Measurements from ENCODE around the gene SLC8B1.

The SLC8B1 gene

DNA sequence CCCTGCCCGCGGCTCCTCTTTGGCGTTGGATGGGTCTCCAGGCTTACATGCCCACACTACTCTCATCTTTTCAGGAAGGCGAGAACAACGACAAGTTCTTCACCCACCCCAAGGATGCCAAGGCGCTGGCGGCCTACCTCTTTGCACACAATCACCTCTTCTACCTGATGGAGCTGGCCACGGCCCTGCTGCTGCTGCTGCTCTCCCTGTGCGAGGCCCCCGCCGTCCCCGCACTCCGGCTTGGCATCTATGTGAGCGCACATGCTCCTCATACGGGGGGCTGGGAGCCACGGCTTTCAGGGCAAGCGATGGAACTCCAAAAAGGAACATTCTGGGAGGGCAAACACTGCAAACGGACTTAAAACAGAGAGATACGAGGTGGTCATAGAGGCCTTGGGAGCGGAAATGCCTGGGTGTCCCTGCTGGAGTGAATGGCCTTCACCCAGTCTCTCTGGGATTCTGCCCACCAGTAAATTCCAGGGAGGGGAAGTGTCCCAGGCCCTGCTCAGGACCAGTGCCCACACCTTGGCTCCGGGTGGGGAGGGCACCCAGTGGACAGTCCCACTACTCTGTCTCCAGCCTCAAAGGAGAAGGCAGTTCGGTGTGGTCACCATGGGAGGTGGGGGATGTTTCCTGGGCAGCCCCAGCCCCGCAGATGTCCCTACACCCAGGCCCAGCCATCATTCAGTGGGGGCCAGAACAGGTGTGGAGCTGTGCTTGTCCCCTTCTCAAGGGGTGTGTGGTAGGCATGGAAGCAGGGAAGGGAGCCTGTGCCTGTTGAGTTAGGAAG is 68.6 kb downstream of the SLC8B1 start:
- peaks cover 2% of the 10 kb centered on the region for H3K4me1 ChIP-seq (ENCODE audit: low read length)
- no peak overlapping the region for H3K27ac ChIP-seq (ENCODE audit: low read length)
- H3K9ac ChIP-seq (ENCODE audit: low read length): no peak overlapping the region
- no peak for TF ChIP-seq EZH2phosphoT487 (IDR thresholded peaks at IDR 0.05; ENCODE audit: low read depth)
- TF ChIP-seq, protein P1, sequence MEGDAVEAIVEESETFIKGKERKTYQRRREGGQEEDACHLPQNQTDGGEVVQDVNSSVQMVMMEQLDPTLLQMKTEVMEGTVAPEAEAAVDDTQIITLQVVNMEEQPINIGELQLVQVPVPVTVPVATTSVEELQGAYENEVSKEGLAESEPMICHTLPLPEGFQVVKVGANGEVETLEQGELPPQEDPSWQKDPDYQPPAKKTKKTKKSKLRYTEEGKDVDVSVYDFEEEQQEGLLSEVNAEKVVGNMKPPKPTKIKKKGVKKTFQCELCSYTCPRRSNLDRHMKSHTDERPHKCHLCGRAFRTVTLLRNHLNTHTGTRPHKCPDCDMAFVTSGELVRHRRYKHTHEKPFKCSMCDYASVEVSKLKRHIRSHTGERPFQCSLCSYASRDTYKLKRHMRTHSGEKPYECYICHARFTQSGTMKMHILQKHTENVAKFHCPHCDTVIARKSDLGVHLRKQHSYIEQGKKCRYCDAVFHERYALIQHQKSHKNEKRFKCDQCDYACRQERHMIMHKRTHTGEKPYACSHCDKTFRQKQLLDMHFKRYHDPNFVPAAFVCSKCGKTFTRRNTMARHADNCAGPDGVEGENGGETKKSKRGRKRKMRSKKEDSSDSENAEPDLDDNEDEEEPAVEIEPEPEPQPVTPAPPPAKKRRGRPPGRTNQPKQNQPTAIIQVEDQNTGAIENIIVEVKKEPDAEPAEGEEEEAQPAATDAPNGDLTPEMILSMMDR (IDR thresholded peaks at IDR 0.05; ENCODE audit: low read depth, low read length): no peak
- H3K36me3 ChIP-seq (replicated peaks; ENCODE audit: low read depth, low read length): peaks cover 25% of the 10 kb centered on the region
- H4K20me1 ChIP-seq (ENCODE audit: insufficient read depth, low read length): no peaks in the 10 kb centered on the region
- no peaks in the 10 kb centered on the region for H3K9me3 ChIP-seq (ENCODE audit: insufficient read depth, low read length)
- H3K79me2 ChIP-seq (ENCODE audit: low read length): no peaks in the 10 kb centered on the region
- H3K27me3 ChIP-seq (ENCODE audit: low read depth, low read length): no peaks in the 10 kb centered on the region
- no peak overlapping the region for H3K4me3 ChIP-seq (ENCODE audit: low read length)
- H3K4me2 ChIP-seq (ENCODE audit: low read length): no peak overlapping the region
- H2AFZ ChIP-seq (ENCODE audit: low read depth, low read length): no peak overlapping the region

DNA sequence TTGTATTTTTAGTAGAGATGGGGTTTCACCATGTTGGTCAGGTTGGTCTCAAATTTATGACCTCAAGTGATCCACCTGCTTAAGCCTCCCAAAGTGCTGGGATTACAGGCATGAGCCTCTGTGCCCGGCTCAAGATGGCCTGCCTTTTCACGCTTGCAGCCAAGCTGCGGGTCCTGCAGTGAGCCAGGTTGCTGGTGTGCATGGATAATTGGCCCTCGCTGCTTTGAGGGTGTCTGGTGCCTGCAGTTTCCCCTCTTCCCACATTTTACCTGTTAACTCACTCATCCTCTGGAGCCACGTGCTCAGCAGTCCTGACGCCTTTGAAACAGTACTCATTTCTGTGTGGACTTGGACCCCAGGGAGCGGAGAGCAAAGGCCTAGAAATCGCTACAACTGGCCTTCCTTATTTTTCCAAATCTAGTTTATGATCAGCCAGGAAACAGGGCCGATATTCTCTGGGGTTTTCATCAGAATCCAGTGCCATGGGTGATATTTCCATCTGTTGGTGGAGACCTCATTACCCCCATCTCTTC is 71.4 kb downstream of the SLC8B1 start:
- no peaks in the 10 kb centered on the region for H3K79me2 ChIP-seq (ENCODE audit: low read length)
- no peaks in the 10 kb centered on the region for H3K9me3 ChIP-seq (ENCODE audit: insufficient read depth, low read length)
- H3K4me3 ChIP-seq (ENCODE audit: low read length): no peak overlapping the region
- H2AFZ ChIP-seq (ENCODE audit: low read depth, low read length): no peak overlapping the region
- H4K20me1 ChIP-seq (ENCODE audit: insufficient read depth, low read length): no peaks in the 10 kb centered on the region; the same call in 1 of the 2 replicates
- H3K27me3 ChIP-seq (ENCODE audit: low read depth, low read length): no peaks in the 10 kb centered on the region
- H3K4me2 ChIP-seq (ENCODE audit: low read length): no peak overlapping the region
- no peaks in the 10 kb centered on the region for H3K4me1 ChIP-seq (ENCODE audit: low read length)
- H3K27ac ChIP-seq (ENCODE audit: low read length): no peak overlapping the region
- no peak for TF ChIP-seq EZH2phosphoT487 (IDR thresholded peaks at IDR 0.05; ENCODE audit: low read depth)
- TF ChIP-seq, protein P1 (IDR thresholded peaks at IDR 0.05; ENCODE audit: low read depth, low read length): no peak
- no peak overlapping the region for H3K9ac ChIP-seq (ENCODE audit: low read length)
- peaks cover 23% of the 10 kb centered on the region for H3K36me3 ChIP-seq (replicated peaks; ENCODE audit: low read depth, low read length)

DNA sequence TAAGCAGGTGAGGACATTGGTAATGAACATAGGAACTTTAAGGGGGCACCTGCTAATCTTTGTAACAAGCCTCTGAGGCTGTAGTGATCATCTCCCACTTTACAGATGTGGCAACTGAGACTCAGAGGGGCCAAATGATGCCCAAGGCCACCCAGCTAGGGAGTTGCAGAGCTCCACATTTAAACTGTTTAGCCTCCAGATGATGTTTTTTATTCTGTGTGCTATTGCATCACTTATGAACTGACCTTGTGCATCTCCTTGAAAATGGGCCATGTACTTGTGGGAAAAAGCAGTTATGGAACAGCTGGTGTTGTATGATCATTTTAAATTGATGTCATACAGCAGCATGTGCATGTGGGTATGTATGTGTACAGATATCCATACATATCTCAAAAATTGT is 72.2 kb downstream of the SLC8B1 start:
- TF ChIP-seq EZH2phosphoT487 (IDR thresholded peaks at IDR 0.05; ENCODE audit: low read depth): no peak
- TF ChIP-seq, protein P1 (IDR thresholded peaks at IDR 0.05; ENCODE audit: low read depth, low read length): no peak
- Histone ChIP-seq H3K4me1 (ENCODE audit: low read length) (no peaks in the 10 kb centered on the region), H3K9ac (ENCODE audit: low read length) (no peak overlapping the region), H3K36me3 (replicated peaks; ENCODE audit: low read depth, low read length) (peaks cover 20% of the 10 kb centered on the region), H3K27me3 (ENCODE audit: low read depth, low read length) (no peaks in the 10 kb centered on the region), H3K79me2 (ENCODE audit: low read length) (no peaks in the 10 kb centered on the region), H3K9me3 (ENCODE audit: insufficient read depth, low read length) (no peaks in the 10 kb centered on the region), H3K4me2 (ENCODE audit: low read length) (no peak overlapping the region), H4K20me1 (ENCODE audit: insufficient read depth, low read length) (no peaks in the 10 kb centered on the region; the same call in 1 of the 2 replicates), H3K4me3 (ENCODE audit: low read length) (no peak overlapping the region), H2AFZ (ENCODE audit: low read depth, low read length) (no peak overlapping the region), H3K27ac (ENCODE audit: low read length) (no peak overlapping the region)

DNA sequence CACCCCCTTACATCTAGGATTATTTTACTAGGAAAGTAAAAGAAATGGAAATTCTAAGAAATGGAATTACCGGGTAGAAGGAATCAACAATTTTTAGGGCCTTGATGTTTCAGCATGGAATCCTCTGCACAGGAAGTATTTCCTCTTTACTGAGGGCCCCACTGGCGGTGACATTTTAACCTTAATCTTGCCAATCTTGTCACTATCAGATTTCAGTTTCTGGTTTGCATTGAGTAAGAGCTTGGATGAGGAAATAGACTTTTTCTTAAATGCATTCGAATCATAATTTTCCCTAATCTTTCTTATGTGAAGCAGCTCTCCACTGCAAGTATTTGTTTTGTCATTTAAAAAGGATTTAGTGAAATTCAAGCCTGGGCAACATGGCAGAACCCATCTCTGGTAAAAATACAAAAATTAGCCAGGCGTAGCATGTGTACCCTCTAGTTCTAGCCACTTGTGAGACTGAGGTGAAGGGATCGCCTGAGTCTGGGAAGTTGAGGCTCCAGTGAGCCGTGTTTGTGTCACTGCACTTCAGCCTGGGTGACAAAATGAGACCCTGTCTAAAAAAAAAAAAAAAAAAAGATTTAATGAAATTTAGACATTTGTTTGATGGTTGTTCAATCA is 73.0 kb downstream of the SLC8B1 start:
- Histone ChIP-seq H3K4me2 (ENCODE audit: low read length) (no peak overlapping the region), H3K4me1 (ENCODE audit: low read length) (no peaks in the 10 kb centered on the region), H4K20me1 (ENCODE audit: insufficient read depth, low read length) (no peaks in the 10 kb centered on the region; the same call in 1 of the 2 replicates), H3K9me3 (ENCODE audit: insufficient read depth, low read length) (no peaks in the 10 kb centered on the region), H3K79me2 (ENCODE audit: low read length) (no peaks in the 10 kb centered on the region), H2AFZ (ENCODE audit: low read depth, low read length) (no peak overlapping the region), H3K9ac (ENCODE audit: low read length) (no peak overlapping the region), H3K36me3 (replicated peaks; ENCODE audit: low read depth, low read length) (peaks cover 19% of the 10 kb centered on the region), H3K27me3 (ENCODE audit: low read depth, low read length) (no peaks in the 10 kb centered on the region), H3K27ac (ENCODE audit: low read length) (no peak overlapping the region), H3K4me3 (ENCODE audit: low read length) (no peak overlapping the region)
- TF ChIP-seq EZH2phosphoT487 (IDR thresholded peaks at IDR 0.05; ENCODE audit: low read depth): no peak
- TF ChIP-seq, protein P1 (IDR thresholded peaks at IDR 0.05; ENCODE audit: low read depth, low read length): no peak
